DND-41 (cell line): Measurements from ENCODE around the gene CD79B.

Experiments used
- ATAC-seq: fragments of 200-7000 bp; cut with Tn5 transposase; 3 replicates; pipeline ENCODE4 v1.9.1; 2021; ENCODE audit warnings: low read depth; ENCODE audit not compliant: insufficient read depth
- DNase-seq: peaks from one replicate; pipeline ENCODE4 v3.0.0-alpha.2; 2020
- H2AFZ ChIP-seq: 2 replicates; pipeline ENCODE4 v1.6.0; 2012; ENCODE audit warnings: low read depth, low read length
- H3K27ac ChIP-seq: 2 replicates; pipeline ENCODE4 v1.5.1; 2012; ENCODE audit warnings: low read length, inconsistent platforms
- H3K27me3 ChIP-seq: fragments of 200-600 bp; sonication (generic); 2 replicates; pipeline ENCODE4 v1.6.0; 2012; ENCODE audit warnings: low read length, mild to moderate bottlenecking, inconsistent platforms; ENCODE audit not compliant: insufficient read depth, poor library complexity
- H3K36me3 ChIP-seq: 2 replicates; pipeline ENCODE4 v1.5.1; 2012; ENCODE audit warnings: low read length, inconsistent platforms; ENCODE audit not compliant: insufficient read depth
- H3K4me1 ChIP-seq: 2 replicates; pipeline ENCODE4 v1.5.1; 2012; ENCODE audit warnings: mild to moderate bottlenecking, low read length; ENCODE audit not compliant: insufficient read depth
- H3K4me2 ChIP-seq: 2 replicates; pipeline ENCODE4 v1.6.0; 2012; ENCODE audit warnings: mild to moderate bottlenecking, moderate library complexity, low read length, inconsistent platforms; ENCODE audit not compliant: insufficient read depth
- H3K4me3 ChIP-seq, 2 experiments: fragments of 200-600 bp in 1 of 2; shearing (Covaris generic) in 1 of 2; 2 replicates each; pipeline ENCODE4 v1.5.1; 2012 to 2016; ENCODE audit warnings: inconsistent platforms in 2 of 2, low read length in 2 of 2, mild to moderate bottlenecking in 2 of 2, low read depth in 1 of 2, moderate library complexity in 1 of 2
- H3K79me2 ChIP-seq: 2 replicates; pipeline ENCODE4 v1.6.0; 2012; ENCODE audit warnings: low read length, inconsistent platforms; ENCODE audit not compliant: insufficient read depth
- H3K9ac ChIP-seq: 2 replicates; pipeline ENCODE4 v1.6.0; 2012; ENCODE audit warnings: low read depth, mild to moderate bottlenecking, inconsistent platforms, low read length, moderate library complexity
- H3K9me3 ChIP-seq: 2 replicates; pipeline ENCODE4 v1.5.1; 2012; ENCODE audit warnings: low read length, moderate library complexity, mild to moderate bottlenecking, inconsistent platforms; ENCODE audit not compliant: insufficient read depth, severe bottlenecking
- H4K20me1 ChIP-seq: 2 replicates; pipeline ENCODE4 v1.6.0; 2012; ENCODE audit warnings: low read length; ENCODE audit not compliant: insufficient read depth
- EZH2 ChIP-seq: IDR thresholded peaks from 3 replicates; pipeline ENCODE4 v1.6.1; 2012; ENCODE audit warnings: borderline replicate concordance, low read depth, mild to moderate bottlenecking, moderate library complexity, low read length, inconsistent platforms; ENCODE audit not compliant: severe bottlenecking
- TF ChIP-seq, protein P1 (sequence below): IDR thresholded peaks from 2 replicates; pipeline ENCODE4 v1.5.1; 2012; ENCODE audit warnings: borderline replicate concordance, low read length, moderate library complexity, mild to moderate bottlenecking; ENCODE audit not compliant: poor library complexity, severe bottlenecking; ENCODE audit errors: extremely low read depth

CD79B gene

DNA sequence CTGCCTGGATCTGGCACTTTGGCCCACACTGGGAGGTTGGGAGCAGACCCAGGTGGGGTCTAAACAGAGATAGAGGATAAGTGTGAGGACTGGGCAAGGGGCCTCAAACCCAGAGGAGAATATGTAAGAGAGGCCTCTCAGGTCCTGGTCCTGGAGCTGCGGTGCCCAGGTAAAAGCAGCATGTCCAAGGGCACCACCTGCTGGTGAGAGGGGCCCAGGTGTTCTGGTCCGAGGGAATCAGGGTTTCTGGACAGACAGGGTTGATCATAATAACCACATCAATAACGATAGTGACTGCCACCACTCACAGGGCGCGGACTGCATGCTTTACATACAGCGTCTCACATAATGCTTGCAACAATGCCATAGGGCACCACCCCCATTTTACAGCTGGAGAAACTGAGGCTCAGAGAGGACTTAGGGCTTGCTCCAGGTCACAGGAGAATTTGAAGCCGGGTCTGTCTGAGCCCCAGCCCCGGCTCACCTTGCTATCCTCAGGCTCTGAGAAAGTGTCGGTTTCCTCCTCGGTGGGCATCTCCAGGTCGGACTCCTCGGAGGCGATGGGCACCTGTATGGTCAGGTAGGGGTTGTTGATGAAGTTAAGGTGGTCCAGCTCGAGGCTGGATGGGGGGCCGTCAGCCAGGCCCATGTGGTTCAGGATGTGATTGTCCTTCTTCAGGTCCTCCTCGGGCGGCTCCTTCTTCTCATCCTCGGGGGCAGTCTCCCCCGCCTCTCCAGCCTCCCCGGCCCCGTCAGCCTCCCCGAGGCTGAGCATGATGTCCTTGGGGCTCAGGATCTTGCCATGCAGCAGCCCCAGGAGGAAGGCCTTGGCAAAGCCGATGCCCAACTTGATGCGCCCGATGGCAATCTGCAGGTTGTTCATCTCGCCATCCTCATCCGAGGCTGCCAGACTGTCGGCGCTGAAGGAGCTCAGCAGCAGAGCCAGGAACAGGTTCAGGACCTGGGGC is 19.1 kb upstream of the CD79B start:
- Histone ChIP-seq H3K27me3 (no peaks in the 10 kb centered on the region), H3K27ac (no peak overlapping the region), H4K20me1 (peaks cover 3% of the 10 kb centered on the region; the same call in 1 of the 2 replicates), H3K79me2 (no peaks in the 10 kb centered on the region), H3K4me3 (no peak overlapping the region), H3K36me3 (no peaks in the 10 kb centered on the region), H3K4me2 (no peak overlapping the region), H3K4me1 (peaks cover 24% of the 10 kb centered on the region), H2AFZ (no peak overlapping the region), H3K9me3 (no peaks in the 10 kb centered on the region), H3K9ac (no peak overlapping the region)
- no peak for TF ChIP-seq EZH2
- TF ChIP-seq, protein P1, sequence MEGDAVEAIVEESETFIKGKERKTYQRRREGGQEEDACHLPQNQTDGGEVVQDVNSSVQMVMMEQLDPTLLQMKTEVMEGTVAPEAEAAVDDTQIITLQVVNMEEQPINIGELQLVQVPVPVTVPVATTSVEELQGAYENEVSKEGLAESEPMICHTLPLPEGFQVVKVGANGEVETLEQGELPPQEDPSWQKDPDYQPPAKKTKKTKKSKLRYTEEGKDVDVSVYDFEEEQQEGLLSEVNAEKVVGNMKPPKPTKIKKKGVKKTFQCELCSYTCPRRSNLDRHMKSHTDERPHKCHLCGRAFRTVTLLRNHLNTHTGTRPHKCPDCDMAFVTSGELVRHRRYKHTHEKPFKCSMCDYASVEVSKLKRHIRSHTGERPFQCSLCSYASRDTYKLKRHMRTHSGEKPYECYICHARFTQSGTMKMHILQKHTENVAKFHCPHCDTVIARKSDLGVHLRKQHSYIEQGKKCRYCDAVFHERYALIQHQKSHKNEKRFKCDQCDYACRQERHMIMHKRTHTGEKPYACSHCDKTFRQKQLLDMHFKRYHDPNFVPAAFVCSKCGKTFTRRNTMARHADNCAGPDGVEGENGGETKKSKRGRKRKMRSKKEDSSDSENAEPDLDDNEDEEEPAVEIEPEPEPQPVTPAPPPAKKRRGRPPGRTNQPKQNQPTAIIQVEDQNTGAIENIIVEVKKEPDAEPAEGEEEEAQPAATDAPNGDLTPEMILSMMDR = peak; percentile 44
- ATAC-seq = no peak
- no peak for DNase-seq

- no peaks in the 10 kb centered on the region for H3K79me2 ChIP-seq
- no peak overlapping the region for H3K4me2 ChIP-seq
- no peak overlapping the region for H3K4me3 ChIP-seq
- H3K4me1 ChIP-seq = peaks cover 16% of the 10 kb centered on the region
- TF ChIP-seq EZH2 = no peak
- TF ChIP-seq, protein P1 = no peak
- no peak overlapping the region for H2AFZ ChIP-seq
- H3K9me3 ChIP-seq = no peaks in the 10 kb centered on the region
- 0 out of 2 replicates have a peak, but pooled peaks cover under 1% of the 10 kb centered on the region for H4K20me1 ChIP-seq
- H3K36me3 ChIP-seq = no peaks in the 10 kb centered on the region
- H3K9ac ChIP-seq = no peak overlapping the region
- DNase-seq (no peak), ATAC-seq (no peak)
- no peak overlapping the region for H3K27ac ChIP-seq
- H3K27me3 ChIP-seq = no peaks in the 10 kb centered on the region
Observed at GRCh38 chr17:63949576-63950250, 17.6 kb upstream of the CD79B start.

DNA sequence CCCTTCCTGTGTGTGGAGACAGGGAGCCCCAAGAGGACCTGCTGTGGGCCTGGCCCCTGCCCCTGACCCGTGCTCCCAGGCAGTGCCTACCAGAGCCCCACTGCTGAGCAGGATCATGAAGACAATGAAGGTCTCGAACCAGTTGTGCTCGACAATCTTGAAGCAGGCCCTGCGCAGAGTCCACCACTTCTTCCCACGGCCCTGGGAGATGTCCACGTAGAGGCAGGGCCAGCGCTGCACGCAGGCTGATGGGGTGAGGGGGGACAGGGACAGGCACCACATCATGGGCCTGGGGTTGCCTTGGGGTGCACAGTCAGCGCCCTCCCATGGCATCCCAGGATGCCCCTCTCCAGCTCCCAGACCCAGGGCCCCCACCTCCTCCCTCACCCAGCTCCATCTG is 16.4 kb upstream of the CD79B start:
- Histone ChIP-seq H3K4me3 (no peak overlapping the region), H3K79me2 (no peaks in the 10 kb centered on the region), H3K36me3 (no peaks in the 10 kb centered on the region), H4K20me1 (no peaks in the 10 kb centered on the region), H3K4me1 (peaks cover 4% of the 10 kb centered on the region; the same call in 1 of the 2 replicates), H3K27me3 (no peaks in the 10 kb centered on the region), H3K27ac (no peak overlapping the region), H3K9ac (no peak overlapping the region), H2AFZ (no peak overlapping the region), H3K9me3 (no peaks in the 10 kb centered on the region), H3K4me2 (no peak overlapping the region)
- DNase-seq (no peak), ATAC-seq (no peak)
- no peak for TF ChIP-seq EZH2
- TF ChIP-seq, protein P1 = no peak
